NB4 (cell line): ENCODE data around the gene CTCFL.

Experiments used
- TF ChIP-seq, protein P1 (sequence below): IDR thresholded peaks from 2 replicates; pipeline ENCODE4 v1.6.1; 2011; ENCODE audit warnings: low read depth, low read length
- TF ChIP-seq, protein P2 (sequence below): IDR thresholded peaks from one replicate; pipeline ENCODE4 v1.5.1; 2012; ENCODE audit warnings: low read depth, low read length

- TF ChIP-seq, protein P1, sequence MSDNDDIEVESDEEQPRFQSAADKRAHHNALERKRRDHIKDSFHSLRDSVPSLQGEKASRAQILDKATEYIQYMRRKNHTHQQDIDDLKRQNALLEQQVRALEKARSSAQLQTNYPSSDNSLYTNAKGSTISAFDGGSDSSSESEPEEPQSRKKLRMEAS = no peak
- TF ChIP-seq, protein P2, sequence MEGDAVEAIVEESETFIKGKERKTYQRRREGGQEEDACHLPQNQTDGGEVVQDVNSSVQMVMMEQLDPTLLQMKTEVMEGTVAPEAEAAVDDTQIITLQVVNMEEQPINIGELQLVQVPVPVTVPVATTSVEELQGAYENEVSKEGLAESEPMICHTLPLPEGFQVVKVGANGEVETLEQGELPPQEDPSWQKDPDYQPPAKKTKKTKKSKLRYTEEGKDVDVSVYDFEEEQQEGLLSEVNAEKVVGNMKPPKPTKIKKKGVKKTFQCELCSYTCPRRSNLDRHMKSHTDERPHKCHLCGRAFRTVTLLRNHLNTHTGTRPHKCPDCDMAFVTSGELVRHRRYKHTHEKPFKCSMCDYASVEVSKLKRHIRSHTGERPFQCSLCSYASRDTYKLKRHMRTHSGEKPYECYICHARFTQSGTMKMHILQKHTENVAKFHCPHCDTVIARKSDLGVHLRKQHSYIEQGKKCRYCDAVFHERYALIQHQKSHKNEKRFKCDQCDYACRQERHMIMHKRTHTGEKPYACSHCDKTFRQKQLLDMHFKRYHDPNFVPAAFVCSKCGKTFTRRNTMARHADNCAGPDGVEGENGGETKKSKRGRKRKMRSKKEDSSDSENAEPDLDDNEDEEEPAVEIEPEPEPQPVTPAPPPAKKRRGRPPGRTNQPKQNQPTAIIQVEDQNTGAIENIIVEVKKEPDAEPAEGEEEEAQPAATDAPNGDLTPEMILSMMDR = no peak
Observed at GRCh38 chr20:57496592-57496991, 28.3 kb downstream of the CTCFL start.
